Measurements from ENCODE around the gene C19orf53.

DNA sequence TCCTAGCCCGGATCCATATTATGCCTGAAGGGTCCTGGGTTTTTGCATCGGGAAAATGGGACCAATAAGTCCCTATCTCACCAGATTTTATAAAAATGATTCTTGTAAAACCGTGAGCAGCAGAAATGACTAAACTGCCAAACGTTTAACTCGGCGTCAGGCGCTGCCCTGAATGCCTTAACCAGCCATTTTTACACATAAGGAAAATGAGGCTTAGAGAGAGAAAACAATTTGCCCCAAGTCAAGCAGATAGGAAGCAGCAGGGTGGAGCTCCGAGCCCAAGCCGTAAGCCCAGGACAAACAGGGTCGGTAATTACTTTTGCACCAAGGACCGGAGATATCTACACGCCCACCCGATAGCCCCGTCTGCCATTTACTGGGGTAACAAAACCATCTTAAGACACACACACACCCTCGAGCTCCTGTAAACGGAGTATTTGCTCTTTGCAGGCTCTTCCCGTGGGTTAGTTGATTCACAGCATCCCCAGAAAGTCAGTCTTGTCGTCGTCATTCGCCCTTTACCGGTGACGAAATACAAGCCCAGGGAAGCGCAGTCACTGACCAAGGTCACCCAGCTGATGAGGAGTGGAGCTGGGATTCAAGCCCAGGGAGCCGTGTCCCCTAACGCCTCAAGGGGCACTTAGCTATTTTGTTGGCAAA, 26.0 kb upstream of the C19orf53 start:
- no peak for TF ChIP-seq EZH2 (IDR thresholded peaks at IDR 0.05; ENCODE audit: insufficient read depth, poor library complexity, severe bottlenecking)
- no peak for TF ChIP-seq EZH2phosphoT487 (IDR thresholded peaks at IDR 0.05; ENCODE audit: insufficient read depth, low read depth)
